ENCODE data around the gene SLC49A4.

The SLC49A4 gene

GRCh38 chr3:122892118-122892960, 97.5 kb downstream of the SLC49A4 start:
- TF ChIP-seq GATA2 (IDR thresholded peaks at IDR 0.05; ENCODE audit: low read depth, low read length) (no peak), GATA3 (IDR thresholded peaks at IDR 0.05; ENCODE audit: low read depth, low read length) (no peak)

GRCh38 chr3:122893282-122893681, 98.4 kb downstream of the SLC49A4 start:
- TF ChIP-seq GATA3 (IDR thresholded peaks at IDR 0.05; ENCODE audit: low read depth, low read length) (no peak), GATA2 (IDR thresholded peaks at IDR 0.05; ENCODE audit: low read depth, low read length) (no peak)

GRCh38 chr3:122893754-122894668, 99.1 kb downstream of the SLC49A4 start:
- TF ChIP-seq GATA2 (IDR thresholded peaks at IDR 0.05; ENCODE audit: low read depth, low read length): no peak
- no peak for TF ChIP-seq GATA3 (IDR thresholded peaks at IDR 0.05; ENCODE audit: low read depth, low read length)

DNA sequence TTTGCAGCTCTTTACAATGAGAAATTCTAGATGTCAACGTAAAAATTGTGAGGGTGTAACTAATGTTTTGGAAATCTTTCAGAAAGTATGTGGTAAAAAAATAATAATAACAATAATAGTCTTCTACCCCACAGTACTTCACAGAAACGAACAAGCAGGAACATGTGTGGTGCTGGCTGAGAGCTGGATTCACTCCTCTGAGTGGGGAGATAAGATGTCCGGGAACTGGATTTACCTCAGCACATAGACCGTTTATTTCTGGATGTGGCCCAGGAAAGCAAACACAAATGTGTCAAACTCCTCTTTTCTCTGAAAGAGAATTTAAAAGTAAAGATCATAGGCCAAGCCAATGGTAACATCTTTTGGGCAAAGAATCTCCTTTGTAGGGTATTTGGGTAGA, 103.4 kb downstream of the SLC49A4 start:
- TF ChIP-seq GATA2 (IDR thresholded peaks at IDR 0.05; ENCODE audit: low read depth, low read length) (no peak), GATA3 (IDR thresholded peaks at IDR 0.05; ENCODE audit: low read depth, low read length) (no peak)

DNA sequence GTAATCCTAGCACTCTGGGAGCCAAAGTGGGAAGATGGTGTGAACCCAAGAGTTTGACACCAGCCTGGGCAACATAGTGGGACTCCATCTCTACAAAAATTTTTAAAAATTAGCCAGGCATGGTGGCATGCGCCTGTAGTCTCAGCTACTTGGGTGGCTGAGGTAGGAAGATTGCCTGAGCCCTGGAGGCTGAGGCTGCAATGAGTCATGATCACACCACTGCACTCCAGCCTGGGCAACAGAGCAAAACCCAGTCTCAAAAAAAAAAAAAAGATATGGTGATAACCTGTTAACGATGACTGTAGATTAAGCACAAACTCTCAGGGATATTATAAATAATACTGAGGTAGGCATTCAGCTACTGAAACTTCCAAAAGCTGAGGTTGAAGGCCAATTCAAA, 107.5 kb downstream of the SLC49A4 start:
- TF ChIP-seq GATA2 (IDR thresholded peaks at IDR 0.05; ENCODE audit: low read depth, low read length): no peak
- no peak for TF ChIP-seq GATA3 (IDR thresholded peaks at IDR 0.05; ENCODE audit: low read depth, low read length)

GRCh38 chr3:122903171-122903570, 108.3 kb downstream of the SLC49A4 start:
- TF ChIP-seq GATA2 (IDR thresholded peaks at IDR 0.05; ENCODE audit: low read depth, low read length) (no peak), GATA3 (IDR thresholded peaks at IDR 0.05; ENCODE audit: low read depth, low read length) (no peak)

GRCh38 chr3:122907471-122907870, 112.6 kb downstream of the SLC49A4 start:
- TF ChIP-seq GATA3 (IDR thresholded peaks at IDR 0.05; ENCODE audit: low read depth, low read length) (no peak), GATA2 (IDR thresholded peaks at IDR 0.05; ENCODE audit: low read depth, low read length) (no peak)

GRCh38 chr3:122908251-122908650, 113.4 kb downstream of the SLC49A4 start:
- TF ChIP-seq GATA3 (IDR thresholded peaks at IDR 0.05; ENCODE audit: low read depth, low read length) (no peak), GATA2 (IDR thresholded peaks at IDR 0.05; ENCODE audit: low read depth, low read length) (no peak)

- TF ChIP-seq GATA2 (IDR thresholded peaks at IDR 0.05; ENCODE audit: low read depth, low read length) (no peak), GATA3 (IDR thresholded peaks at IDR 0.05; ENCODE audit: low read depth, low read length) (no peak)
Observed at GRCh38 chr3:122911901-122912300, 117.0 kb downstream of the SLC49A4 start.

DNA sequence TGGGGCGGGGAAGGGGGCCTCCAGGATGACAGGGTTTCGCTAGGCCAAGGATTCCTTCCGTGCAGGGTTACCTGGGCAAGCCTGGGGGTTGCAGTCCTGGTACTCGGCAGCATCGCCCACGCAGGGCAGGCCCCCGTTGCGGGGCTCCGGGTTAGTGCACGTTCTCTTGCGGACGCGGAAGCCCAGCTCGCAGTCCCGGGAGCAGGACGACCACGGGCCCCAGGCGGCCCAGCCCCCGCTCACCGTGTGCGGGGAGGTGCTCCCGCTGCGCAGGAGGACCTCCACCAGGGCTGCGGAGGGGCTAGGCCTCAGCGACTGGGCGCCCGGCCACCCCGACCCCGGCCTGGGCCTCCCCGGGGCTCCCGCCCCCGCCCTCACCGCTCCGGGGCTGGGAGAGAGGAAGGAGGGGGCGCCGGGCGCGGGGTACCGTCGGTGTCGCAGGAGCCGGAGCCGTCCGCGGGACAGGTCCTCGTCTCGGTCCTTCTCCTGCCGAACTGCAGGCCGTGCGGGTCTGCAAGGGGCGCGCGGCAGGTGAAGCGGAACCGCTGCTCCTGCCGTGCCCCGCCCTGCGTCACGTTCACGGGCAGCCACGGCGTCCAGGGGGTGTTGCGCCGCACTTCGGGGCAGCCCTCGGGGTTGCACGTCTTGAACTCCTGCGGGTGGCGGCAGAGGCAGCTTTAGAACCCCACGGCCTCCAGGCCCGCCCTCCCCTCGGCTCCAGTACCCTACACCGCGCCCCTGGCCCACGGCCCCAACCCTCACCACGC, 118.1 kb downstream of the SLC49A4 start:
- TF ChIP-seq GATA2 (IDR thresholded peaks at IDR 0.05; ENCODE audit: low read depth, low read length): no peak
- no peak for TF ChIP-seq GATA3 (IDR thresholded peaks at IDR 0.05; ENCODE audit: low read depth, low read length)

GRCh38 chr3:122913539-122914100, 118.8 kb downstream of the SLC49A4 start:
- TF ChIP-seq GATA3 (IDR thresholded peaks at IDR 0.05; ENCODE audit: low read depth, low read length) (no peak), GATA2 (IDR thresholded peaks at IDR 0.05; ENCODE audit: low read depth, low read length) (no peak)

GRCh38 chr3:122915300-122916055, 120.6 kb downstream of the SLC49A4 start:
- TF ChIP-seq GATA3 (IDR thresholded peaks at IDR 0.05; ENCODE audit: low read depth, low read length) (no peak), GATA2 (IDR thresholded peaks at IDR 0.05; ENCODE audit: low read depth, low read length) (no peak)

- TF ChIP-seq GATA2 (IDR thresholded peaks at IDR 0.05; ENCODE audit: low read depth, low read length) (no peak), GATA3 (IDR thresholded peaks at IDR 0.05; ENCODE audit: low read depth, low read length) (no peak)
Observed at GRCh38 chr3:122916084-122916483, 121.2 kb downstream of the SLC49A4 start.

All from SH-SY5Y (cell line).